ENCODE data around the gene SERPINA3.
"Not testable (repeated sequence)": the region's sequence is repeated elsewhere in the genome, so short reads cannot be mapped to it uniquely, and the experiment has no call there.

SERPINA3 gene

DNA sequence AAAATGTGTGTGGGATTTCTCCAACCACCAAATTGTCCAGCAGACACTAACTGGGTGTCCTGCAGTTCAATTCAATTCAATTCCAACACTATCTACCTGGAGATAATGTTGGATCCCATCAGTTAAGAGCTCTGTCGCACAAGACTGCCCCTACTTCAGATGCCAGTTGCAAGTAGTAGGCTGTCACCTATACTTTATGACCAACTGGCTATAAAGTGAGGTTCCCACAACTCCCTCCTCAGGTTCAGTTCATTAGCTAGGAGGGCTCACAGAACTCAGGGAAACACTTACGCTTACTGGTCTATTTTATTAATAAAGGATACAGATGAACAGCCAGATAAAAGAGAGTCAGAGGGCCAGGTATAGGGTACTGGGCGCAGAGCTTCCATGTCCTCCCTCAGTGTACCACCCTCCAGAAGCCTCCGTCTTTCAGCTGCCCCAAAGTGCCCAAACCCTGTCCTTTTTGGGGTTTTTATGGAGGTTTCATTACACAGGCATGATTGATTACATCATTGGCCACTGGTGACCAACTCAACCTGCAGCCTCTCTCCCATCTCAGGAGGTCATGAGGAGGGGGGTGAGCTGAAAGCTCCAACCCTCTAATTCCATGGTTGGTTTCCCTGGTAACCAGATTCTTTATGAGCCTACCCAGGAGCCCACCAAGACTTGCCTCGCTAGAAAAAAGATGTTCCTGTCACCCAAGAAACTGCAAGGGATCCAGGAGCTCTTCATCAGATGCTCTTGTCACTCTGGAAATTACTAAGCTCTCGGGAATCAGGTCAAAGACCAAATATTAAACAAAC, 38.5 kb upstream of the SERPINA3 start:
- Histone ChIP-seq H3K27ac (ENCODE audit: low read depth, low read length) (no peak overlapping the region), H3K27me3 (ENCODE audit: control insufficient read depth, insufficient read depth, low read length) (no peaks in the 10 kb centered on the region; the same call in 1 of the 2 replicates), H3K4me3 (ENCODE audit: low read depth, low read length) (no peak overlapping the region)

GRCh38 chr14:94574336-94574735, 37.9 kb upstream of the SERPINA3 start:
- H3K27me3 ChIP-seq (ENCODE audit: control insufficient read depth, insufficient read depth, low read length), result no peaks in the 10 kb centered on the region; the same call in 1 of the 2 replicates
- no peak overlapping the region for H3K27ac ChIP-seq (ENCODE audit: low read depth, low read length)
- peaks cover 4% of the 10 kb centered on the region; the same call in 1 of the 2 replicates for H3K9me3 ChIP-seq (ENCODE audit: control insufficient read depth, insufficient read depth, low read depth, low read length)
- H3K9ac ChIP-seq (ENCODE audit: low read length), result no peak overlapping the region
- H3K4me1 ChIP-seq (ENCODE audit: control insufficient read depth, insufficient read depth, low read length), result no peaks in the 10 kb centered on the region
- H3K4me3 ChIP-seq (ENCODE audit: low read depth, low read length), result no peak overlapping the region
- no peaks in the 10 kb centered on the region for H3K36me3 ChIP-seq (ENCODE audit: control insufficient read depth, insufficient read depth, low read length)

More for the DNA sequence above, 38.5 kb upstream of the SERPINA3 start:
- no peaks in the 10 kb centered on the region for H3K4me1 ChIP-seq (ENCODE audit: control insufficient read depth, insufficient read depth, low read length)
- peaks cover under 1% of the 10 kb centered on the region; the same call in 1 of the 2 replicates for H3K9me3 ChIP-seq (ENCODE audit: control insufficient read depth, insufficient read depth, low read depth, low read length)
- H3K9ac ChIP-seq (ENCODE audit: low read length), result no peak overlapping the region
- H3K36me3 ChIP-seq (ENCODE audit: control insufficient read depth, insufficient read depth, low read length), result no peaks in the 10 kb centered on the region

DNA sequence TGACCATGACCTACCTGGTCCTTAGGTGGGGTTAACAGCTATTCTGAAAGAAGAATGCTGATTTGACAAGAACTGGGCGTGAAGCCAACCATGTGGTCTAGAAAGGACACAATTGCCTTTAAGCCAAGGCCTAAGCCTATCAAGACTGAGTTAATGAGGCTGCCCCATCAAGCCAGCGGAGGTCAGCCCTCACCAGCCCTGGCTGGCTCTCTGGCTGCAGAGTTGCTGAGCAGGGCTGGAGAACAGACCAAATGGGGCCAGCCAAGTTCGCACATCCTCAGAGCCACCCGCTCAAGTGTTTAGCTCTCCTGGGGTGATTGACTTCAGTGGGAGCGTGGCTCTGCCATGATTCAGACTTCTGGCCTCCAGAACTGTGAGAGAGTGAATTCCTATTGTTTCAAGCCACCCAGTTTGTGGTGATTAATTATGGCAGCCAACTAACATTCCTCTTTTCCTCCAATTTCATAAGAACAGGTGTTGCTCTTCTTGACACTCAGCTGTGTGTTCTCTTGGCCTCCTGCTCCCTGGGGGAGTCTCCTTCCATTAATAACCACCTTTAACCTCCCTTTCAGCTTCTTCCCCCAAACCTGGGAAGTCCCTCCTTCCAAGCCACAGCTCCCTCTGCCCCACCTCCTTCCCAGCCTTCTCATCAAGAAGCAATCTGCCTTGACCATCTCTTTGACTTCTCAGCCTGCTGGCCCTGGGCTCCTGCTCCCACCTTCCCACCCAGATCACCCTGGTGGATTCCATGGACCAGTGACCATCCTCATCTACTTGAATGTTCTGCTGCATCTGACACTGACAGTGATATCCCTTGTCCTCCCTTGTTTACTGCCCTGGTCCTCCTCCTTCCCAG, 36.2 kb upstream of the SERPINA3 start:
- no peak overlapping the region for H3K27ac ChIP-seq (ENCODE audit: low read depth, low read length)
- no peaks in the 10 kb centered on the region for H3K4me1 ChIP-seq (ENCODE audit: control insufficient read depth, insufficient read depth, low read length)
- H3K9me3 ChIP-seq (ENCODE audit: control insufficient read depth, insufficient read depth, low read depth, low read length), result peaks cover 11% of the 10 kb centered on the region; the same call in 1 of the 2 replicates
- H3K36me3 ChIP-seq (ENCODE audit: control insufficient read depth, insufficient read depth, low read length), result no peaks in the 10 kb centered on the region
- H3K9ac ChIP-seq (ENCODE audit: low read length), result no peak overlapping the region
- no peaks in the 10 kb centered on the region; the same call in 1 of the 2 replicates for H3K27me3 ChIP-seq (ENCODE audit: control insufficient read depth, insufficient read depth, low read length)
- no peak overlapping the region for H3K4me3 ChIP-seq (ENCODE audit: low read depth, low read length)

DNA sequence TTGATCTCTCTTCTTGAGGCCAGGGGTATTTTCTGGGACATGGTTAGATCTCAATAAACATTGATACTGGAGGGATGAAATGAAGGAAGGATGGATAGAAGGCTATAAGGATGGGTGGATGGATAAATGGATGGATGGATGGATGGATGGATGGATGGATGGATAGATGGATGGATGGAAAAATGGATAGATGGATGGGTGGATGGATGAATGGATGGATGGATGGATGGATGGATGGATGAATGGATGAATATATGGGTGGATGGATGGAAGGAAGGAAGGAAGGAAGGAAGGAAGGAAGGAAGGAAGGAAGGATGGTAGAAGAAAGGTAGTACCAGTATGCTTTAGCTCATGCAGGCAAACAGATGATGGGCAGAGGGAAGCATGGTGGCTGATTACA, 34.7 kb upstream of the SERPINA3 start:
- H3K27ac ChIP-seq (ENCODE audit: low read depth, low read length); H3K9ac ChIP-seq (ENCODE audit: low read length); H3K36me3 ChIP-seq (ENCODE audit: control insufficient read depth, insufficient read depth, low read length); H3K4me3 ChIP-seq (ENCODE audit: low read depth, low read length); H3K27me3 ChIP-seq (ENCODE audit: control insufficient read depth, insufficient read depth, low read length); H3K4me1 ChIP-seq (ENCODE audit: control insufficient read depth, insufficient read depth, low read length): not testable (repeated sequence)
- peaks cover 11% of the 10 kb centered on the region; the same call in 1 of the 2 replicates for H3K9me3 ChIP-seq (ENCODE audit: control insufficient read depth, insufficient read depth, low read depth, low read length)

DNA sequence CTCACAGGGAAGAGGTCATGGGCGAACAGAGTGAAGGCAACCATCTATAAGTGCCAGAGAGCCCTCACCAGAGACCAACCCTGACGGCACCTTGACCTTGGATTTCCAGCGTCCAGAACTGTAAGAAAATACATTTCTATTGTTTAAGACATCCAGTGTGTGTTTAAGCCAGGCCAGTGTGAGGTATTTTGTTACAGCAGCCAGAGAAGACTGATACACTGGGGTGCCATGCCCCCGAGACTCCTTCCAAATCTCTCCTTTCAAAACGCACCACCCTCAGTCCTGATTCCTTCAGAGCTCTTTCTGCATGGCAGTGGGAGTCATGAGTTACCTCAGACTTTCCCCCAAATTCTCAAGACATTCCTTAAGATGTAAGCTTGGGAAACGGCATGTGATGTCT, 33.5 kb upstream of the SERPINA3 start:
- H3K27me3 ChIP-seq (ENCODE audit: control insufficient read depth, insufficient read depth, low read length), result no peaks in the 10 kb centered on the region; the same call in 1 of the 2 replicates
- no peaks in the 10 kb centered on the region for H3K4me1 ChIP-seq (ENCODE audit: control insufficient read depth, insufficient read depth, low read length)
- H3K9ac ChIP-seq (ENCODE audit: low read length), result no peak overlapping the region
- no peaks in the 10 kb centered on the region for H3K36me3 ChIP-seq (ENCODE audit: control insufficient read depth, insufficient read depth, low read length)
- H3K4me3 ChIP-seq (ENCODE audit: low read depth, low read length), result no peak overlapping the region
- no peak overlapping the region for H3K27ac ChIP-seq (ENCODE audit: low read depth, low read length)
- peaks cover 15% of the 10 kb centered on the region; the same call in 1 of the 2 replicates for H3K9me3 ChIP-seq (ENCODE audit: control insufficient read depth, insufficient read depth, low read depth, low read length)

- Histone ChIP-seq H3K9ac (ENCODE audit: low read length) (no peak within 1 kb of the TSS), H3K4me3 (ENCODE audit: low read depth, low read length) (no peak within 1 kb of the TSS), H3K27ac (ENCODE audit: low read depth, low read length) (no peak within 1 kb of the TSS), H3K4me1 (ENCODE audit: control insufficient read depth, insufficient read depth, low read length) (no peaks in the 10 kb centered on the region), H3K36me3 (ENCODE audit: control insufficient read depth, insufficient read depth, low read length) (no peaks in the 10 kb centered on the region), H3K9me3 (ENCODE audit: control insufficient read depth, insufficient read depth, low read depth, low read length) (peaks cover 15% of the 10 kb centered on the region; the same call in 1 of the 2 replicates), H3K27me3 (ENCODE audit: control insufficient read depth, insufficient read depth, low read length) (no peaks in the 10 kb centered on the region; the same call in 1 of the 2 replicates)
Measured at GRCh38 chr14:94581127-94581999, 30.8 kb upstream of the SERPINA3 start, which contains the start of gene SERPINA5. Gene SERPINA5, plus strand, starts transcription at chr14:94581426. Its CDS starts 5,937 bp downstream, at chr14:94587363.

- H3K36me3 ChIP-seq (ENCODE audit: control insufficient read depth, insufficient read depth, low read length), result no peaks in the 10 kb centered on the region
- H3K27me3 ChIP-seq (ENCODE audit: control insufficient read depth, insufficient read depth, low read length), result no peaks in the 10 kb centered on the region; the same call in 1 of the 2 replicates
- 0 out of 2 replicates have a peak, but pooled peaks cover 15% of the 10 kb centered on the region for H3K9me3 ChIP-seq (ENCODE audit: control insufficient read depth, insufficient read depth, low read depth, low read length)
- H3K27ac ChIP-seq (ENCODE audit: low read depth, low read length), result no peak overlapping the region
- H3K4me1 ChIP-seq (ENCODE audit: control insufficient read depth, insufficient read depth, low read length), result no peaks in the 10 kb centered on the region
- H3K9ac ChIP-seq (ENCODE audit: low read length), result no peak overlapping the region
- H3K4me3 ChIP-seq (ENCODE audit: low read depth, low read length), result no peak overlapping the region
Measured at GRCh38 chr14:94582199-94582750, 29.9 kb upstream of the SERPINA3 start.

GRCh38 chr14:94582851-94583250, 29.3 kb upstream of the SERPINA3 start:
- H3K36me3 ChIP-seq (ENCODE audit: control insufficient read depth, insufficient read depth, low read length), result no peaks in the 10 kb centered on the region
- H3K9me3 ChIP-seq (ENCODE audit: control insufficient read depth, insufficient read depth, low read depth, low read length), result 0 out of 2 replicates have a peak, but pooled peaks cover 15% of the 10 kb centered on the region
- no peaks in the 10 kb centered on the region; the same call in 1 of the 2 replicates for H3K27me3 ChIP-seq (ENCODE audit: control insufficient read depth, insufficient read depth, low read length)
- H3K4me1 ChIP-seq (ENCODE audit: control insufficient read depth, insufficient read depth, low read length), result no peaks in the 10 kb centered on the region
- no peak overlapping the region for H3K4me3 ChIP-seq (ENCODE audit: low read depth, low read length)
- no peak overlapping the region for H3K27ac ChIP-seq (ENCODE audit: low read depth, low read length)
- no peak overlapping the region for H3K9ac ChIP-seq (ENCODE audit: low read length)

DNA sequence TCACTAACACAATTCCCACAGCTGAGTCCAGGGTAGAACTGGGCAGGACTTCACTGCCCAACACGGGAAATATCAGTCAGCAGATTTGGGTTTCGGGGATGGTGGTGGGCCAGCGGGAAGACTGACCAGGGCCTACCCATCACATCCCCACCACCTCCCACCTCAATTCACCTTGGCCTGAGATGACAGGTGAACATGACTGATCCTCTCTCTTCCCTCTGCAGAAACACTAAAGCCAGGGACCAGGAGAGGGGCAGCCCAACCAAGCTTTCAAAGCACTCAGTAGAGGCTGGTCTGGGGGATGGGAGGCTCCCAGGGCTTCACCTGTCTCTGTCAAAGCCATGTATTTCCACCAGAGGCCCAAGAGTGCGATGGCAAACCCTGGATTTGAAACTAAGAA, 28.6 kb upstream of the SERPINA3 start:
- H3K4me3 ChIP-seq (ENCODE audit: low read depth, low read length), result no peak overlapping the region
- H3K4me1 ChIP-seq (ENCODE audit: control insufficient read depth, insufficient read depth, low read length), result no peaks in the 10 kb centered on the region
- H3K27ac ChIP-seq (ENCODE audit: low read depth, low read length), result no peak overlapping the region
- H3K9ac ChIP-seq (ENCODE audit: low read length), result no peak overlapping the region
- no peaks in the 10 kb centered on the region for H3K36me3 ChIP-seq (ENCODE audit: control insufficient read depth, insufficient read depth, low read length)
- 0 out of 2 replicates have a peak, but pooled peaks cover 15% of the 10 kb centered on the region for H3K9me3 ChIP-seq (ENCODE audit: control insufficient read depth, insufficient read depth, low read depth, low read length)
- H3K27me3 ChIP-seq (ENCODE audit: control insufficient read depth, insufficient read depth, low read length), result no peaks in the 10 kb centered on the region

All from HUES6 (cell line).